D721Med (cell line): Measurements from ENCODE around the gene IER3.
"Not testable (repeated sequence)": the region's sequence is repeated elsewhere in the genome, so short reads cannot be mapped to it uniquely, and the experiment has no call there.

Experiments
- DNase-seq: peaks from one replicate; pipeline ENCODE4 v3.0.0; 2011; ENCODE audit warnings: low spot score; ENCODE audit not compliant: insufficient read length
- FAIRE-seq: peaks from 2 replicates; lab custom pipeline; 2011; peaks lifted over from hg19 to GRCh38; lab: Jason Lieb, UNC
- CTCF ChIP-seq: IDR thresholded peaks from 2 replicates; pipeline ENCODE4 v1.5.1; 2012; ENCODE audit warnings: mild to moderate bottlenecking, control low read depth; ENCODE audit not compliant: insufficient read depth; ENCODE audit errors: missing control alignments

IER3 gene

GRCh38 chr6:30769088-30769852, 24.9 kb upstream of the IER3 start:
- FAIRE-seq (no peak), DNase-seq (no peak)
- TF ChIP-seq CTCF = no peak

- FAIRE-seq (no peak), DNase-seq (no peak)
- no peak for TF ChIP-seq CTCF
These were observed 24.3 kb upstream of the IER3 start for GRCh38 chr6:30768634-30769087.

- FAIRE-seq (no peak), DNase-seq (no peak)
- no peak for TF ChIP-seq CTCF
These were observed 23.6 kb upstream of the IER3 start for GRCh38 chr6:30767944-30768301.

GRCh38 chr6:30767158-30767943, 23.0 kb upstream of the IER3 start:
- TF ChIP-seq CTCF = no peak
- FAIRE-seq (no peak), DNase-seq (no peak)

- FAIRE-seq (no peak), DNase-seq (no peak)
- no peak for TF ChIP-seq CTCF
These were observed 22.3 kb upstream of the IER3 start for GRCh38 chr6:30766461-30767157.

- FAIRE-seq, DNase-seq: not testable (repeated sequence)
These were observed 21.1 kb upstream of the IER3 start for GRCh38 chr6:30765495-30765894.

- FAIRE-seq, DNase-seq: not testable (repeated sequence)
These were observed 20.2 kb upstream of the IER3 start for GRCh38 chr6:30764490-30765043.
